GM12864 (cell line): ENCODE measurements around the gene GRID1.

Experiments used
- DNase-seq: peaks from one replicate; pipeline ENCODE4 v3.0.0-alpha.2; 2011; ENCODE audit warnings: low read depth
- H3K4me3 ChIP-seq: 2 replicates; pipeline ENCODE4 v1.5.1; 2011; ENCODE audit warnings: mild to moderate bottlenecking, low read depth, low read length, control low read depth
- CTCF ChIP-seq: IDR thresholded peaks from 2 replicates; pipeline ENCODE4 v1.5.1; 2011; ENCODE audit warnings: low read depth, mild to moderate bottlenecking, moderate library complexity, low read length, control low read depth, inconsistent platforms; ENCODE audit errors: missing control alignments

GRID1 gene

GRCh38 chr10:86148117-86148516 lies 218.5 kb downstream of the GRID1 start:
- no peak for TF ChIP-seq CTCF
- DNase-seq, result no peak
- no peak overlapping the region for H3K4me3 ChIP-seq

GRCh38 chr10:86144301-86144700 lies 222.3 kb downstream of the GRID1 start:
- TF ChIP-seq CTCF, result no peak
- no peak for DNase-seq
- no peak overlapping the region for H3K4me3 ChIP-seq

DNA sequence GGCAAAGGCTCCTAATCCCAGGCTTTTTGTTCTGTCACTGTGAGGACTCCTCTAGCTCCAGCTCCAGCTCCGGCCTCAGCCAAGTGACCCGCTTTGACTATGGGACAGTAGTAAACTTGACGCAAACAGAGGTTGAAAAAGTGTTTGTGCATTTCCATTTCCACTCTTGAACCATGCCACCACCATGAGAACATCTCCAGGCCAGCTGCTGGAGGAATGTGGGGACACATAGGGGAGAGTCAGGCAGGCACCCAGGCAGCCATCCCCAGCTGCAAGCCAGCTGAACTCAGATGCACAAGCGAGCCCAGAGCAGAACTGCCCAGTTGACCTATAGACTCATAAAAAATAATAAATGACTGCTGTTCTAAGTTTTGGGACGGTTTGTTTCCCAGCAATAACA lies 224.7 kb downstream of the GRID1 start:
- no peak overlapping the region for H3K4me3 ChIP-seq

DNA sequence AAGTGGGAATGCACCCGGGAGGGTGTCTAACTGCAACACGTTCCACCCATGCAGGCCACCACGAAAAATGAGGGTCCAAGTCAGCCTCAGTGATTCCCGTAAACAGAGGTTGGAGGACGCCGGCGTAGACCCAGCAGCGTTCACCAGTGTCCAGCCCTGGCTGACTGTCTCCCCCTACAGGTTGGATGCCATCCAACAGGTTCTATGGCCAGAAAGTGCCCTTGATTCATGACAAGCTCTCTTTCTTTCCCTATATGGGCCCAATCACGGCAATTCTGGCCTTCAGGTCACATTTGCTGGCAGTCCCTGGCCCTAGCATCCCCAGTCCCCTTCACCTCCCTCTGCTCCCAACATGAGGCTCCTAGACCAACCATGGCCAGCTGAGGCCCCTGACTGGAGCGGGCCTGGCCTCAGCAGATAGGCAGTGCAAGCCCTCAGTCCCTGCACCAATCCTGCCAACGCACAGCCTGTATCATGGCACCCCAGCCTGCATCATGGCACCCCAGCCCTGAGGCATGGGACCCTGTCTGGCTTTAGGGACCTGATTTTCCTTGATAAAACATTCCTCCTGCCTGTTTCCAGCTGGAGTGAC lies 227.4 kb downstream of the GRID1 start:
- peak; percentile 87 for TF ChIP-seq CTCF
- no peak overlapping the region for H3K4me3 ChIP-seq
- no peak for DNase-seq

More for the DNA sequence above, 224.7 kb downstream of the GRID1 start:
- TF ChIP-seq CTCF, result no peak
- DNase-seq, result no peak

DNA sequence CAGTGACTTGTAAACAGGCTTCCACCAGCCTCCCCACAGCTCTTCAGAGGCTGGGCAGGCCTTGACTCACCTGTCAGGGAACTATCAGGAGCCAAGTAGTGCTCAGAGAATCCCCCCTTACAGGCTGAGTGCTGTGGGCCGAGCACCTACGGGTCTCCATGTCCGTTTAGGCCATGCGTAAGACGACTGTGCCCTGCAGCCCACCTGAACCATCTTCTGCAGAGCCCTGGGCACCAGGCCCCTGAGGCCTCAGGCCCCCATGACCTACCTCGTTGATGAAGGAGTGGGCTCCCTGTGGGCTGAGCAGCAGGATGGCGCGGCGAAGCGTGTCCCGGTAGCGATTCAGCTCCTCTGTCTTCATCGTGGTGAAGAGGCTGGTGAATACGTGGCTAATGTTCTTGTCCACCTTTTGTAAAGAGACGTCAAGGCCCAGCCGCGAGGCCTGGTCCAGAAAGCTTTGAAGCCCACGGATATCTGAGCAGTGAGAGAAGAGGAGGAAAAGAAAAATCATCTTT lies 228.0 kb downstream of the GRID1 start:
- H3K4me3 ChIP-seq, result no peak overlapping the region
- no peak for TF ChIP-seq CTCF

DNA sequence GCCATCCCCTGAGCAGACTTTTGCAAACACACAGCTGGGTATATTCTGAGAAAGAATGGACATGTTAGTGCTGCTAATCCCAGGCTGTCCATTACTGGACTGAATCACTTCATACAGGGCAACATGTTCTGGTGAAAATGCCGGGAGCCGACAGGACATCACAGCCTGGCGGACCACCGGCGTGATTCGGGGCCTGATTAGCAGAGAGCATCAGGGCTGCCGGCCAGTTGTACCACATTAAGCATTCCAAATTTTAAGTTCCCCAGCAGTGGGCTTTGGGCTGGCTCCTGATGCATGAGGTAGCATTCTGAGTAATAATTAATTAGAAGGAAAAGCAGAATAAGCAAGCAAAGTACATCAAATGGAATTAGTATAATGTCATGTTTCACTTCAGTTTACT lies 229.0 kb downstream of the GRID1 start:
- no peak for DNase-seq
- H3K4me3 ChIP-seq, result no peak overlapping the region
- no peak for TF ChIP-seq CTCF

More for the DNA sequence above, 228.0 kb downstream of the GRID1 start:
- DNase-seq, result no peak

DNA sequence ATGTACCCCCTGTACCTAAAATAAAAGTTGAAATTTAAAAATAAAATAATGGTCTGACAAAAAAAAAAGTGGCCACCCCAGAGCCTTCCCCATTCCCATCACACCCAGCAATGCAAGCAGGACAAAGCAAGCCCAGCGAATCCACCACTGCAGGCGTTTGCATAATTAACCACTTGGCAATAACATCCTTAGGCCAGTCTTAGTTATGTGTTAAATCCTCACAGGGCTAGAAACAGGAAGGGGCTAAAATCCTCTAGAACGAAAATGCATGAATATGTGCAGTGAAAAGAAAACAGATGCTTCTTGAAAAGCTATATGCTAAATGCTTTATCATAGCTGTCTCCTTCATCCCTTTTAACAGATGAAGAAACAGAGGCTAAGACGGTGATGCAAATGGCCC lies 229.7 kb downstream of the GRID1 start:
- DNase-seq, result no peak
- no peak for TF ChIP-seq CTCF
- no peak overlapping the region for H3K4me3 ChIP-seq
